A673 (cell line): Measurements from ENCODE around the gene UBAP1L. TPM values are rescaled to one million over a fixed set of nuclear protein-coding genes. Genes with fewer than 3 reads are reported as not detected.

Source experiments
- BruUV-seq: library from RNA; stranded (reverse); fragments of 400-500 nt; replicated peaks from 2 replicates; lab custom pipeline; 2021; lab: Mats Ljungman, UMichigan
- CTCF ChIA-PET: fragments of 300-600 bp; sonication (Branson Sonifier 250); formaldehyde crosslinking; loops from one replicate; lab custom pipeline; 2022; ENCODE audit warnings: antibody characterized with exemption; lab: Charles Lee
- POLR2A ChIA-PET: fragments of 300-600 bp; sonication (Branson Sonifier 250); formaldehyde crosslinking; loops from one replicate; lab custom pipeline; 2022; ENCODE audit warnings: antibody characterized with exemption; ENCODE audit not compliant: low non-redundant PET; lab: Charles Lee
- DNase-seq: peaks from one replicate; pipeline ENCODE4 v3.0.0-alpha.2; 2015; ENCODE audit warnings: low spot score
- H3K27ac ChIP-seq: fragments of 200-600 bp; sonication (generic); 2 replicates; pipeline ENCODE4 v1.5.1; 2016; ENCODE audit warnings: mixed run types, low read depth, mild to moderate bottlenecking, mixed read lengths, antibody characterized with exemption, low read length; ENCODE audit not compliant: poor library complexity, severe bottlenecking
- H3K27me3 ChIP-seq: fragments of 200-600 bp; sonication (generic); replicated peaks from 2 replicates; pipeline ENCODE4 v1.6.1; 2017; ENCODE audit warnings: mixed run types, low read depth, mild to moderate bottlenecking, mixed read lengths, antibody characterized with exemption, low read length; ENCODE audit not compliant: insufficient read depth, poor library complexity
- H3K36me3 ChIP-seq: fragments of 200-600 bp; sonication (generic); 2 replicates; pipeline ENCODE4 v1.6.1; 2016; ENCODE audit warnings: mixed run types, mild to moderate bottlenecking, mixed read lengths, antibody characterized with exemption, low read length; ENCODE audit not compliant: insufficient read depth, poor library complexity, severe bottlenecking
- H3K4me1 ChIP-seq: fragments of 200-600 bp; sonication (generic); 2 replicates; pipeline ENCODE4 v1.6.1; 2017; ENCODE audit warnings: mixed run types, mild to moderate bottlenecking, mixed read lengths, antibody characterized with exemption, low read length; ENCODE audit not compliant: insufficient read depth, poor library complexity, severe bottlenecking
- H3K4me3 ChIP-seq: fragments of 200-600 bp; sonication (generic); 2 replicates; pipeline ENCODE4 v1.5.1; 2016; ENCODE audit warnings: low read depth, mixed run types, mild to moderate bottlenecking, mixed read lengths, low read length; ENCODE audit not compliant: poor library complexity, severe bottlenecking
- H3K9me3 ChIP-seq: fragments of 200-600 bp; sonication (generic); 2 replicates; pipeline ENCODE4 v1.6.1; 2016; ENCODE audit warnings: mixed run types, low read depth, mild to moderate bottlenecking, mixed read lengths, antibody characterized with exemption, low read length; ENCODE audit not compliant: poor library complexity, severe bottlenecking
- EZH2 ChIP-seq: fragments of 200-600 bp; sonication (generic); IDR thresholded peaks from 2 replicates; pipeline ENCODE4 v1.6.1; 2017; ENCODE audit warnings: borderline replicate concordance, low read depth, mild to moderate bottlenecking, mixed read lengths, antibody characterized with exemption, low read length; ENCODE audit not compliant: poor library complexity, severe bottlenecking
- intact Hi-C: fragments of 100-400 bp; cut with micrococcal nuclease; formaldehyde crosslinking; loops from one replicate; pipeline ENCODE4 v1.10.0; 2022; ENCODE audit not compliant: unreplicated experiment
- total RNA-seq: library from RNA; stranded (reverse); gene quantifications from 2 replicates; pipeline ENCODE4 v1.2.3, GENCODE V29; 2021
- TF ChIP-seq, protein P1 (sequence below): fragments of 300-800, 200-600 bp; sonication (generic); conservative IDR thresholded peaks from 2 replicates; pipeline ENCODE4 v1.5.1; 2017; ENCODE audit warnings: low read depth, mild to moderate bottlenecking, antibody characterized with exemption, low read length, moderate library complexity, mixed read lengths

The UBAP1L gene
- total RNA-seq, 1 experiment from 2014 or later, result 3.9 TPM

DNA sequence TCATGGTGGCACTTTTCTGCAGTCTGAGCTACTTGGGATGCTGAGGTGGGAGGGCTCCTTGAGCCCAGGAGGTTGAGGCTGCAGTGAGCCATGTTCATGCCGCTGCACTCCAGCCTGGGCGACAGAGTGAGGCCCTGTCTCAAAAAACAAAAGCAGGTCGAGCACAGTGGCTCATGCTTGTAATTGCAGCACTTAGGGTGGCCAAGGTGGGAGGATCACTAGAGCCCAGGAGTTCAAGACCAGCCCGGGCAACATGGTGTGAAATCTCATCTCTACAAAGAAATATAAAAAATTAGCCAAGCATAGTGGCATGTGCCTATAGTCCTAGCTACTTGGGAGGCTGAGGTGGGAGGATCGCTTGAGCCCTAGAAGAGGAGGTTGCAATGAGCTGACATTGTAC, 10.0 kb downstream of the UBAP1L start:
- no peak for DNase-seq
- no peak for TF ChIP-seq EZH2
- TF ChIP-seq, protein P1, sequence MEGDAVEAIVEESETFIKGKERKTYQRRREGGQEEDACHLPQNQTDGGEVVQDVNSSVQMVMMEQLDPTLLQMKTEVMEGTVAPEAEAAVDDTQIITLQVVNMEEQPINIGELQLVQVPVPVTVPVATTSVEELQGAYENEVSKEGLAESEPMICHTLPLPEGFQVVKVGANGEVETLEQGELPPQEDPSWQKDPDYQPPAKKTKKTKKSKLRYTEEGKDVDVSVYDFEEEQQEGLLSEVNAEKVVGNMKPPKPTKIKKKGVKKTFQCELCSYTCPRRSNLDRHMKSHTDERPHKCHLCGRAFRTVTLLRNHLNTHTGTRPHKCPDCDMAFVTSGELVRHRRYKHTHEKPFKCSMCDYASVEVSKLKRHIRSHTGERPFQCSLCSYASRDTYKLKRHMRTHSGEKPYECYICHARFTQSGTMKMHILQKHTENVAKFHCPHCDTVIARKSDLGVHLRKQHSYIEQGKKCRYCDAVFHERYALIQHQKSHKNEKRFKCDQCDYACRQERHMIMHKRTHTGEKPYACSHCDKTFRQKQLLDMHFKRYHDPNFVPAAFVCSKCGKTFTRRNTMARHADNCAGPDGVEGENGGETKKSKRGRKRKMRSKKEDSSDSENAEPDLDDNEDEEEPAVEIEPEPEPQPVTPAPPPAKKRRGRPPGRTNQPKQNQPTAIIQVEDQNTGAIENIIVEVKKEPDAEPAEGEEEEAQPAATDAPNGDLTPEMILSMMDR, result no peak
- BruUV-seq, result no TSS peak
- intact Hi-C loops, result no loop called here
- H3K36me3 ChIP-seq, result no peaks in the 10 kb centered on the region
- ChIA-PET CTCF (no interaction called here), POLR2A (no interaction called here)
- H3K27me3 ChIP-seq, result no peaks in the 10 kb centered on the region
- H3K9me3 ChIP-seq, result no peaks in the 10 kb centered on the region
- no peak overlapping the region for H3K4me3 ChIP-seq
- H3K4me1 ChIP-seq, result no peaks in the 10 kb centered on the region
- H3K27ac ChIP-seq, result no peak overlapping the region

- no peak for TF ChIP-seq EZH2
- TF ChIP-seq, protein P1, result no peak
- CTCF ChIA-PET, result interaction anchor here (1.2 to 1.4 kb wide), 2 partner anchors 16 to 69 kb away, joined by 4 to 6 read pairs; no protein-coding TSS in a partner anchor
- no peak for DNase-seq
- no peaks in the 10 kb centered on the region for H3K9me3 ChIP-seq
- no TSS peak for BruUV-seq
- H3K27me3 ChIP-seq, result no peaks in the 10 kb centered on the region
- peaks cover 5% of the 10 kb centered on the region for H3K36me3 ChIP-seq
- POLR2A ChIA-PET, result no interaction called here
- no peak overlapping the region for H3K27ac ChIP-seq
- H3K4me3 ChIP-seq, result no peak overlapping the region
- intact Hi-C loops, result no loop called here
- no peaks in the 10 kb centered on the region for H3K4me1 ChIP-seq
Measured at GRCh38 chr15:65102912-65103311, 12.1 kb downstream of the UBAP1L start.

- no peak for DNase-seq
- Histone ChIP-seq H3K4me1 (no peaks in the 10 kb centered on the region), H3K9me3 (no peaks in the 10 kb centered on the region), H3K4me3 (no peak overlapping the region), H3K36me3 (peaks cover 5% of the 10 kb centered on the region), H3K27ac (no peak overlapping the region), H3K27me3 (no peaks in the 10 kb centered on the region)
- ChIA-PET POLR2A (no interaction called here), CTCF (interaction anchor here (0.6 to 1.7 kb wide), 13 partner anchors 9 to 75 kb away, joined by 3 to 12 read pairs (median 5); no protein-coding TSS in a partner anchor)
- no peak for TF ChIP-seq EZH2
- TF ChIP-seq, protein P1, result peak; percentile 9; the same call in 1 of the 2 replicates
- intact Hi-C loops, result loop anchor here (1.0 kb wide), 2 partner anchors 48 to 69 kb away; no protein-coding TSS in a partner anchor
- no TSS peak for BruUV-seq
Measured at GRCh38 chr15:65101891-65102708, 12.9 kb downstream of the UBAP1L start.
